ENCODE data around the gene MAGED1. TPM values are rescaled to one million over a fixed set of nuclear protein-coding genes. Genes with fewer than 3 reads are reported as not detected.
A peak's percentile ranks its signal among the peaks of the same experiment; 100 is the strongest.

MAGED1 gene
- total RNA-seq, 4 donors from 2014 or later: 34.2 to 54.8 (median 43.5) TPM

DNA sequence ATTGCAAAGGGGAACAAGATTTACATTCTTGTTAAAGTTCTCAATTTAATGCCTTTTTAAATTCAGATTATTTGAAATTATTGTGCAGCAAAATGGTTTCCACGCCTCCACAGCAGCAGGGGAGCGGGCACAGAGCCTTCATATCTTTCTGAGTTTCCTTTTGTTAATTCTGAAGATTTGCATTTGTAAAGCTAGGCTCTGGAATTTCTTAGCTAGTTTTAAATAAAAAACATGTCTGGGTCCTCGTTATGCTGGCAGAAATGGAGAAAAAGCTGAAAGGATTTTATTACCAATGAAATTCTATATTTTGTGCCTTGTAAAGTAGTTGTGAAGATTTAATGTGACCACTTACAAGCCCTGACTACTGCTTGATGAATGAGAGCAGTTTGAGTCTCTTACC lies 40.8 kb upstream of the MAGED1 start:
- no peak for ATAC-seq
- Histone ChIP-seq H3K36me3 (no peaks in the 10 kb centered on the region), H3K4me3 (no peak overlapping the region), H3K27ac (no peak overlapping the region), H3K9me3 (no peaks in the 10 kb centered on the region), H3K4me1 (no peaks in the 10 kb centered on the region), H3K27me3 (no peaks in the 10 kb centered on the region)
- TF ChIP-seq POLR2AphosphoS5 (IDR thresholded peaks at IDR 0.05) (no peak), POLR2A (IDR thresholded peaks at IDR 0.05) (no peak), CTCF (IDR thresholded peaks at IDR 0.05) (no peak), EP300 (IDR thresholded peaks at IDR 0.05) (no peak)
- WGBS, 2 donors (ENCODE audit: low coverage in 1 of 2): 56 to 95% methylated on average over 3 of the region's 3 CpGs

- Histone ChIP-seq H3K4me1 (no peaks in the 10 kb centered on the region), H3K27me3 (no peaks in the 10 kb centered on the region), H3K36me3 (no peaks in the 10 kb centered on the region), H3K27ac (no peak overlapping the region), H3K4me3 (no peak overlapping the region), H3K9me3 (no peaks in the 10 kb centered on the region)
- TF ChIP-seq EP300 (IDR thresholded peaks at IDR 0.05) (no peak), POLR2AphosphoS5 (IDR thresholded peaks at IDR 0.05) (no peak), POLR2A (IDR thresholded peaks at IDR 0.05) (no peak)
- ATAC-seq: no peak
- 33% methylated on average over 1 of the region's 1 CpG; no CpG with 5 or more reads in 1 of the 2 donors for WGBS, 2 donors (ENCODE audit: low coverage in 1 of 2)
These were observed 40.2 kb upstream of the MAGED1 start for GRCh38 chrX:51853251-51853650.

GRCh38 chrX:51855698-51856097 lies 37.7 kb upstream of the MAGED1 start:
- Histone ChIP-seq H3K4me1 (no peaks in the 10 kb centered on the region), H3K27ac (no peak overlapping the region), H3K36me3 (no peaks in the 10 kb centered on the region), H3K27me3 (no peaks in the 10 kb centered on the region), H3K9me3 (no peaks in the 10 kb centered on the region), H3K4me3 (no peak overlapping the region)
- TF ChIP-seq POLR2AphosphoS5 (IDR thresholded peaks at IDR 0.05) (no peak), CTCF (IDR thresholded peaks at IDR 0.05) (no peak), POLR2A (IDR thresholded peaks at IDR 0.05) (no peak), EP300 (IDR thresholded peaks at IDR 0.05) (no peak)
- no peak for ATAC-seq
- 88 to 100% methylated on average over 2 to 3 of the region's 8 CpGs for WGBS, 2 donors (ENCODE audit: low coverage in 1 of 2)

- H3K4me1 ChIP-seq: no peaks in the 10 kb centered on the region
- H3K9me3 ChIP-seq: no peaks in the 10 kb centered on the region
- H3K36me3 ChIP-seq: no peaks in the 10 kb centered on the region
- H3K4me3 ChIP-seq: no peak overlapping the region
- H3K27ac ChIP-seq: no peak overlapping the region
- no peak for TF ChIP-seq POLR2AphosphoS5 (IDR thresholded peaks at IDR 0.05)
- no peak for TF ChIP-seq EP300 (IDR thresholded peaks at IDR 0.05)
- TF ChIP-seq CTCF (IDR thresholded peaks at IDR 0.05): no peak
- 90% methylated on average over 1 of the region's 1 CpG; no CpG with 5 or more reads in 1 of the 2 donors for WGBS, 2 donors (ENCODE audit: low coverage in 1 of 2)
- ATAC-seq: no peak
- H3K27me3 ChIP-seq: no peaks in the 10 kb centered on the region
These were observed 36.2 kb upstream of the MAGED1 start for GRCh38 chrX:51857159-51857733.

GRCh38 chrX:51860679-51861078 lies 32.7 kb upstream of the MAGED1 start:
- Histone ChIP-seq H3K4me3 (no peak overlapping the region), H3K4me1 (no peaks in the 10 kb centered on the region), H3K27ac (no peak overlapping the region), H3K27me3 (no peaks in the 10 kb centered on the region), H3K36me3 (no peaks in the 10 kb centered on the region), H3K9me3 (no peaks in the 10 kb centered on the region)
- TF ChIP-seq POLR2A (IDR thresholded peaks at IDR 0.05) (no peak), CTCF (IDR thresholded peaks at IDR 0.05) (peak in 2 of 4 experiments; percentile 25 to 54), EP300 (IDR thresholded peaks at IDR 0.05) (no peak), POLR2AphosphoS5 (IDR thresholded peaks at IDR 0.05) (no peak)
- ATAC-seq: no peak
- WGBS, 2 donors (ENCODE audit: low coverage in 1 of 2): 0 to 13% methylated on average over 2 of the region's 2 CpGs

All from gastroesophageal sphincter (tissue), 4 donors.